Chondrocyte (in vitro differentiated cells): Measurements from ENCODE around the gene MACROD2. TPM values are rescaled to one million over a fixed set of nuclear protein-coding genes. Genes with fewer than 3 reads are reported as not detected.

Source experiments
- DNase-seq: peaks from one replicate; pipeline ENCODE4 v3.0.0; 2021; ENCODE audit warnings: mixed read lengths, low spot score
- H3K27ac Mint-ChIP-seq: one replicate; pipeline ENCODE4 v1.8.0; 2021; ENCODE audit warnings: mild to moderate bottlenecking, moderate library complexity, mixed read lengths; ENCODE audit not compliant: unreplicated experiment
- H3K27me3 Mint-ChIP-seq: 2 replicates; pipeline ENCODE4 v1.8.0; 2021; ENCODE audit warnings: low read depth, mixed read lengths
- H3K36me3 Mint-ChIP-seq: 2 replicates; pipeline ENCODE4 v1.8.0; 2021; ENCODE audit warnings: low read depth, mixed read lengths
- H3K4me1 Mint-ChIP-seq: 2 replicates; pipeline ENCODE4 v1.8.0; 2021; ENCODE audit warnings: low read depth, mild to moderate bottlenecking, mixed read lengths
- H3K4me3 Mint-ChIP-seq: one replicate; pipeline ENCODE4 v1.8.0; 2021; ENCODE audit warnings: mild to moderate bottlenecking, moderate library complexity, mixed read lengths; ENCODE audit not compliant: unreplicated experiment
- H3K9me3 Mint-ChIP-seq: 2 replicates; pipeline ENCODE4 v1.8.0; 2021; ENCODE audit warnings: low read depth, mixed read lengths
- CTCF ChIP-seq: fragments of 200-600 bp; sonication (generic); IDR thresholded peaks from 2 replicates; pipeline ENCODE4 v1.5.0; 2021; ENCODE audit warnings: antibody characterized with exemption, mild to moderate bottlenecking, moderate library complexity
- total RNA-seq: library from RNA; stranded (reverse); gene quantifications from 3 replicates; pipeline ENCODE4 v1.2.1, GENCODE V29; 2021

MACROD2 gene
- total RNA-seq, 1 donor from 2014 or later = 3.2 TPM

GRCh38 chr20:14948416-14948815 lies 953.1 kb downstream of the MACROD2 start:
- H3K36me3 Mint-ChIP-seq = no peaks in the 10 kb centered on the region
- H3K27ac Mint-ChIP-seq = no peak overlapping the region
- peak; percentile 41 for TF ChIP-seq CTCF
- no peak for DNase-seq
- no peak overlapping the region for H3K4me3 Mint-ChIP-seq
- no peaks in the 10 kb centered on the region for H3K9me3 Mint-ChIP-seq
- peaks cover 25% of the 10 kb centered on the region for H3K4me1 Mint-ChIP-seq
- peaks cover 5% of the 10 kb centered on the region for H3K27me3 Mint-ChIP-seq

- DNase-seq = no peak
- Mint-ChIP-seq H3K27ac (no peak overlapping the region), H3K9me3 (no peaks in the 10 kb centered on the region), H3K4me1 (peaks cover 25% of the 10 kb centered on the region), H3K27me3 (no peaks in the 10 kb centered on the region), H3K4me3 (no peak overlapping the region), H3K36me3 (no peaks in the 10 kb centered on the region)
- TF ChIP-seq CTCF = no peak
These were observed 955.3 kb downstream of the MACROD2 start for GRCh38 chr20:14950633-14951032.

- no peak for TF ChIP-seq CTCF
- H3K4me1 Mint-ChIP-seq = peaks cover 25% of the 10 kb centered on the region
- no peaks in the 10 kb centered on the region for H3K36me3 Mint-ChIP-seq
- no peak overlapping the region for H3K4me3 Mint-ChIP-seq
- no peaks in the 10 kb centered on the region for H3K27me3 Mint-ChIP-seq
- no peak overlapping the region for H3K27ac Mint-ChIP-seq
- DNase-seq = no peak
- no peaks in the 10 kb centered on the region for H3K9me3 Mint-ChIP-seq
These were observed 955.8 kb downstream of the MACROD2 start for GRCh38 chr20:14951105-14951504.

- no peak for DNase-seq
- Mint-ChIP-seq H3K36me3 (no peaks in the 10 kb centered on the region), H3K4me1 (peaks cover 25% of the 10 kb centered on the region), H3K27me3 (no peaks in the 10 kb centered on the region), H3K27ac (peak overlapping the region; percentile 81), H3K4me3 (no peak overlapping the region), H3K9me3 (no peaks in the 10 kb centered on the region)
- TF ChIP-seq CTCF = no peak
These were observed 956.5 kb downstream of the MACROD2 start for GRCh38 chr20:14951707-14952418.

GRCh38 chr20:14953736-14954135 lies 958.4 kb downstream of the MACROD2 start:
- Mint-ChIP-seq H3K27ac (no peak overlapping the region), H3K36me3 (no peaks in the 10 kb centered on the region), H3K4me3 (no peak overlapping the region), H3K27me3 (no peaks in the 10 kb centered on the region), H3K4me1 (peaks cover 25% of the 10 kb centered on the region), H3K9me3 (no peaks in the 10 kb centered on the region)
- no peak for TF ChIP-seq CTCF
- DNase-seq = no peak
